Chondrocyte (in vitro differentiated cells): ENCODE measurements around the gene CLCF1. TPM values are rescaled to one million over a fixed set of nuclear protein-coding genes. Genes with fewer than 3 reads are reported as not detected.
A peak's percentile ranks its signal among the peaks of the same experiment; 100 is the strongest.

Source experiments
- DNase-seq: peaks from one replicate; pipeline ENCODE4 v3.0.0; 2021; ENCODE audit warnings: mixed read lengths, low spot score
- H3K27ac Mint-ChIP-seq: one replicate; pipeline ENCODE4 v1.8.0; 2021; ENCODE audit warnings: mild to moderate bottlenecking, moderate library complexity, mixed read lengths; ENCODE audit not compliant: unreplicated experiment
- H3K27me3 Mint-ChIP-seq: 2 replicates; pipeline ENCODE4 v1.8.0; 2021; ENCODE audit warnings: low read depth, mixed read lengths
- H3K36me3 Mint-ChIP-seq: 2 replicates; pipeline ENCODE4 v1.8.0; 2021; ENCODE audit warnings: low read depth, mixed read lengths
- H3K4me1 Mint-ChIP-seq: 2 replicates; pipeline ENCODE4 v1.8.0; 2021; ENCODE audit warnings: low read depth, mild to moderate bottlenecking, mixed read lengths
- H3K4me3 Mint-ChIP-seq: one replicate; pipeline ENCODE4 v1.8.0; 2021; ENCODE audit warnings: mild to moderate bottlenecking, moderate library complexity, mixed read lengths; ENCODE audit not compliant: unreplicated experiment
- H3K9me3 Mint-ChIP-seq: 2 replicates; pipeline ENCODE4 v1.8.0; 2021; ENCODE audit warnings: low read depth, mixed read lengths
- total RNA-seq: library from RNA; stranded (reverse); gene quantifications from 3 replicates; pipeline ENCODE4 v1.2.1, GENCODE V29; 2021
- TF ChIP-seq, protein P1 (sequence below): fragments of 200-600 bp; sonication (generic); IDR thresholded peaks from 2 replicates; pipeline ENCODE4 v1.5.0; 2021; ENCODE audit warnings: antibody characterized with exemption, mild to moderate bottlenecking, moderate library complexity

CLCF1 gene
- total RNA-seq, 1 donor from 2014 or later = 4.9 TPM

DNA sequence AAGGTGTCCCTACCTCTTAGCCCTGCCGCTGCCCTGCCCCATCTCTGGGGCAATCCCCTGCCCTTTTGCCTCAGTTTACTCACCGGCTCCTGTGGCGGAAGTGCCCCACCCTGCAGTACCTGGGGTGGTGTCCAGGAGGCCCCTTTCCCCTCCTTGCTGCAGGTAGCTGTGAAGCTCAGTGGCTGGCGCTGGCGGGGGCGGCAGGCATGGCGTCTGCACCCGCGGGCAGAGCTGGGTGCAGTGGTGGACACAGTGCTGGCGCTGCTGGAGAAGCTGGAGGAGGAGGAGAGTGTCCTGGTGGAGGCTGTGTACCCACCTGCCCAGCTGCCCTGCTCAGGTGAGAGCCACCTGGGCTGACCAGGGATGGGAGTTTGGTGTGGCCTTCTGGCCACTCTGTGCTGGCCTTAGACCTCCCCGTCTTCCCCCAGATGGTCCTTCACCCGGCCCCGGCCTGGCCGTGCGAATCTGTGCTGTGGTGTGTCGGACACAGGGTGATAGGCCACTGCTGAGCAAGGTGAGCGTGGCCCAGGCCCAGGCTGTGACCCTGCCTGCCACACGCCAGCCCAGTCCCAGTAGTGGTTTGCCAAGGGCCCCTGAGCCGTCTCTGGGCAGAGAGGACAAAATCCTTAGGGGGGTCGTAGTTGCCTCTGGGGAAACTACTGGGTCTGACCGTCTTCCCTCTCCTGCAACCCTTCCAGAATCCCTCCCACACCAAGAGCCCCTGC lies 46.1 kb upstream of the CLCF1 start:
- H3K27me3 Mint-ChIP-seq = no peaks in the 10 kb centered on the region
- H3K4me3 Mint-ChIP-seq = no peak overlapping the region
- peaks cover 17% of the 10 kb centered on the region for H3K4me1 Mint-ChIP-seq
- no peak for DNase-seq
- TF ChIP-seq, protein P1, sequence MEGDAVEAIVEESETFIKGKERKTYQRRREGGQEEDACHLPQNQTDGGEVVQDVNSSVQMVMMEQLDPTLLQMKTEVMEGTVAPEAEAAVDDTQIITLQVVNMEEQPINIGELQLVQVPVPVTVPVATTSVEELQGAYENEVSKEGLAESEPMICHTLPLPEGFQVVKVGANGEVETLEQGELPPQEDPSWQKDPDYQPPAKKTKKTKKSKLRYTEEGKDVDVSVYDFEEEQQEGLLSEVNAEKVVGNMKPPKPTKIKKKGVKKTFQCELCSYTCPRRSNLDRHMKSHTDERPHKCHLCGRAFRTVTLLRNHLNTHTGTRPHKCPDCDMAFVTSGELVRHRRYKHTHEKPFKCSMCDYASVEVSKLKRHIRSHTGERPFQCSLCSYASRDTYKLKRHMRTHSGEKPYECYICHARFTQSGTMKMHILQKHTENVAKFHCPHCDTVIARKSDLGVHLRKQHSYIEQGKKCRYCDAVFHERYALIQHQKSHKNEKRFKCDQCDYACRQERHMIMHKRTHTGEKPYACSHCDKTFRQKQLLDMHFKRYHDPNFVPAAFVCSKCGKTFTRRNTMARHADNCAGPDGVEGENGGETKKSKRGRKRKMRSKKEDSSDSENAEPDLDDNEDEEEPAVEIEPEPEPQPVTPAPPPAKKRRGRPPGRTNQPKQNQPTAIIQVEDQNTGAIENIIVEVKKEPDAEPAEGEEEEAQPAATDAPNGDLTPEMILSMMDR = no peak
- no peak overlapping the region for H3K27ac Mint-ChIP-seq
- H3K9me3 Mint-ChIP-seq = no peaks in the 10 kb centered on the region
- H3K36me3 Mint-ChIP-seq = no peaks in the 10 kb centered on the region

DNA sequence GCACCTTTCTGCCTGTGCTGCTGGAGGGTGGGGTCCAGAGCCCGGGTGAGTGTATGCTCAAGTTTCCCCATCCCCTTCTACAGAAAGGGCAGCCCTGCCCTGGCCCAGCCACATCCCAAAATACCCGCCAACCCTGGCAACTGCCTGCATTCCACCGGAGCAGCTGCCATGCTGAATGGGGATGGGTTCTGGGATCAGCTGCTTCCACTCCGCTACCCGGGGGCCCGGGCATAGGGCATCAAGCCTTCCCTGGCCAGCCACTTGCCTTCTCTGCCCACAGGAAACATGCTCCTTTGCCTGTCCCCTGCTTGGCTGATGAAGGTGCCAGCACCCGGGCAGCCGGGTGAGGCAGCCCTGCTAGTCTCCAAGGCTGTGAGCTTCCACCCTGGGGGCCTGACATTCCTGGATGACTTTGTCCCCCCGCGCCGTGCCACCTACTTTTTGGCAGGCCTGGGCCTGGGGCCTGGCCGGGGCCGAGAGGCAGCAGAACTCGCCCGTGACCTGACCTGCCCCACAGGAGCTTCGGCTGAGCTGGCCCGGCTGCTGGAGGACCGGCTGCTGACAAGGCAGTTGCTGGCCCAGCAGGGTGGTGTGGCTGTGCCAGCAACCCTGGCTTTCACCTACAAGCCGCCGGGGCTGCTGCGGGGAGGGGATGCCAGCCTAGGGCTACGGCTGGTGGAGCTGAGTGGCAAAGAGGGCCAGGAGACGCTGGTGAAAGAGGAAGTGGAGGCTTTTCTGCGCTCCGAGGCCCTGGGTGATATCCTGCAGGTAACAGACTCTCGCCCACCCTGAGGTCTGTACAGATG lies 45.3 kb upstream of the CLCF1 start:
- DNase-seq = no peak
- H3K36me3 Mint-ChIP-seq = no peaks in the 10 kb centered on the region
- no peaks in the 10 kb centered on the region for H3K27me3 Mint-ChIP-seq
- no peak overlapping the region for H3K27ac Mint-ChIP-seq
- peaks cover 17% of the 10 kb centered on the region for H3K4me1 Mint-ChIP-seq
- H3K4me3 Mint-ChIP-seq = no peak overlapping the region
- TF ChIP-seq, protein P1 = no peak
- H3K9me3 Mint-ChIP-seq = no peaks in the 10 kb centered on the region

DNA sequence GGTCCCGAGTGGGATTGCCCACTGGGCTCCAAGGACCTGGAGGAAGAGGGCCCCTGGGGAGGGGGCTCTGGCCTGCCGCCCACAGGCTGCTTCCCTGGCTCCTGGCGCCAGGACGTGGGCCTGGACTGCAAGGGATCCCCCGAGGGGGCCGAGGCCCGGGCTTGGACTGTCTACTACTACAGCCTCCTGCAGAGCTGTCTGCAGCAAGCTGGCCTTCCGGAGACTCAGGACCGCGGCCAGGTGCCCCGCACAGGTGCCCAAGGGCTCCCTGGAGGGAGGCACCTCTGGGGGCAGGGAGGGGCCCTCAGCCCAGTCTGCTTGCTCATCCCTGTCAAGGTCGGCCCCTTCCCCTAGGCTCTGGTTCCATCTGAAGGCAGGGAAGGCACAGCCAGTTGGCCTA lies 44.0 kb upstream of the CLCF1 start:
- no peak for DNase-seq
- Mint-ChIP-seq H3K36me3 (peaks cover 1% of the 10 kb centered on the region), H3K27ac (no peak overlapping the region), H3K9me3 (no peaks in the 10 kb centered on the region), H3K4me1 (peaks cover 17% of the 10 kb centered on the region), H3K4me3 (no peak overlapping the region), H3K27me3 (peaks cover 8% of the 10 kb centered on the region)
- TF ChIP-seq, protein P1 = no peak

DNA sequence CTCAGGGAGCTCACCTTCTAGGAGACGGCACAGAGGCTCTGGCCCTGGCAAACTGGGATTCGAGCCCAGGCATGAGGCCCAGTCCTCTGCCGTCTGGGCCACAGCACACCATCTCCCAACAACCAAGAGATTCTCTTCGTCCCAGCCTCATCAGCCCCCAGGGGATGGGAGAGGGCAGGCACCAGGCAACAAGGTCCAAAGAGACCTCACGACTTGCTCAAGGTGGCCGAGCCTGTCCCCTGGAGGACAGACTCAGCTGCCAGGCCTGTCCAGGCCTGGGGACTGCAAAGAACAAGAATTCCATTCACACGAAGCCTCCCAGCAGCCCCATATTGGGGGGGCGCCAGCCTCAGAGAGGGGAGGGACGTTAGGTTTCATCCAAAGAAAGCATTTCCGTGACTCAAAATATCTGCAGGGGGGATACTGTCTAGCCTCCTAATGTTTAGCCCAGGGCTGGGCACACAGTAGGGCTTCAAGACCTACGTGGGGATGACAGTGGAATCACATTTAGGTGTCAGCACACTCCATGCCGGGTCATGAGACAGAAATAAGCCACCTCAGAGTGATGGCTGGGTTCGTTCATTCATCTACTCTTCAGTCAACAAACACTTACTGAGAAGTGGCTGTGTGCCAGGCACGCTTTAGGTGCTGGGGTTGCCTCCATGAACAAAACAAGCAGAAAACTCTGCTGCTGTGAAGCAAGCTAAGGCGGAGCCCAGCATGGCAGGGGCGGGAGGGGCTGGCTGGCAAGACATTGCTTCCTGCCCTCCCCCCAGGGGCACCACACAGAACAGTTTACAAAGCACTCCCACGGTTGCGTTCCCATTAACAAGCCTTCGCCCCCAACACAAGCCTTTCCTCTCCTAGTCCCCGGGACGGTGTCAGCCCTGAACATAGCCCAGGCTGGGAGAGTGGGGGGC lies 43.3 kb upstream of the CLCF1 start:
- Mint-ChIP-seq H3K36me3 (peaks cover 1% of the 10 kb centered on the region), H3K27ac (no peak overlapping the region), H3K4me3 (peak overlapping the region; percentile 56), H3K4me1 (peaks cover 17% of the 10 kb centered on the region), H3K27me3 (peaks cover 9% of the 10 kb centered on the region), H3K9me3 (no peaks in the 10 kb centered on the region)
- no peak for DNase-seq
- TF ChIP-seq, protein P1 = no peak
